CD4-positive, alpha-beta T cell treated with Interleukin-6 at 100 ng/mL for 8 hours (primary cell): ENCODE results near the gene ZNF337.
A peak's percentile ranks its signal among the peaks of the same experiment; 100 is the strongest.
"Not testable (repeated sequence)": the region's sequence is repeated elsewhere in the genome, so short reads cannot be mapped to it uniquely, and the experiment has no call there.

Experiments
- DNase-seq: peaks from one replicate; pipeline ENCODE4 v3.0.0-alpha.2; 2020; ENCODE audit warnings: mixed read lengths, low spot score

ZNF337 gene

GRCh38 chr20:25695532-25696370 is 902 bp downstream of the ZNF337 start:
- no peak for DNase-seq

GRCh38 chr20:25692499-25692898 is 4.2 kb downstream of the ZNF337 start:
- no peak for DNase-seq

GRCh38 chr20:25690427-25690826 is 6.2 kb downstream of the ZNF337 start:
- no peak for DNase-seq

GRCh38 chr20:25686081-25687067 is 10.3 kb downstream of the ZNF337 start:
- DNase-seq, result no peak

GRCh38 chr20:25685276-25686080 is 11.2 kb downstream of the ZNF337 start:
- DNase-seq, result no peak

GRCh38 chr20:25683826-25684225 is 12.8 kb downstream of the ZNF337 start:
- not testable (repeated sequence) for DNase-seq

GRCh38 chr20:25683050-25683449 is 13.6 kb downstream of the ZNF337 start:
- no peak for DNase-seq

- no peak for DNase-seq
These were observed 20.4 kb downstream of the ZNF337 start for GRCh38 chr20:25676164-25676809.

- no peak for DNase-seq
These were observed 21.5 kb downstream of the ZNF337 start for GRCh38 chr20:25675161-25675560.

- no peak for DNase-seq
These were observed 23.9 kb downstream of the ZNF337 start for GRCh38 chr20:25672659-25673235.

- DNase-seq, result no peak
These were observed 26.7 kb downstream of the ZNF337 start for GRCh38 chr20:25669826-25670422.

- DNase-seq, result no peak
These were observed 28.2 kb downstream of the ZNF337 start for GRCh38 chr20:25668446-25668845.

- DNase-seq, result no peak
These were observed 36.7 kb downstream of the ZNF337 start for GRCh38 chr20:25659999-25660398.

GRCh38 chr20:25654487-25654886 is 42.2 kb downstream of the ZNF337 start:
- no peak for DNase-seq

GRCh38 chr20:25652866-25653265 is 43.8 kb downstream of the ZNF337 start:
- not testable (repeated sequence) for DNase-seq

- DNase-seq, result no peak
These were observed 51.8 kb downstream of the ZNF337 start for GRCh38 chr20:25644814-25645213.

- DNase-seq, result peak; percentile 4
These were observed 52.9 kb downstream of the ZNF337 start for GRCh38 chr20:25643716-25644115.

- no peak for DNase-seq
These were observed 59.4 kb downstream of the ZNF337 start for GRCh38 chr20:25637247-25637646.

- DNase-seq, result no peak
These were observed 63.5 kb downstream of the ZNF337 start for GRCh38 chr20:25632940-25633790.

GRCh38 chr20:25630615-25631014 is 66.0 kb downstream of the ZNF337 start:
- DNase-seq, result not testable (repeated sequence)
